ENCODE results near the gene NCEH1.

DNA sequence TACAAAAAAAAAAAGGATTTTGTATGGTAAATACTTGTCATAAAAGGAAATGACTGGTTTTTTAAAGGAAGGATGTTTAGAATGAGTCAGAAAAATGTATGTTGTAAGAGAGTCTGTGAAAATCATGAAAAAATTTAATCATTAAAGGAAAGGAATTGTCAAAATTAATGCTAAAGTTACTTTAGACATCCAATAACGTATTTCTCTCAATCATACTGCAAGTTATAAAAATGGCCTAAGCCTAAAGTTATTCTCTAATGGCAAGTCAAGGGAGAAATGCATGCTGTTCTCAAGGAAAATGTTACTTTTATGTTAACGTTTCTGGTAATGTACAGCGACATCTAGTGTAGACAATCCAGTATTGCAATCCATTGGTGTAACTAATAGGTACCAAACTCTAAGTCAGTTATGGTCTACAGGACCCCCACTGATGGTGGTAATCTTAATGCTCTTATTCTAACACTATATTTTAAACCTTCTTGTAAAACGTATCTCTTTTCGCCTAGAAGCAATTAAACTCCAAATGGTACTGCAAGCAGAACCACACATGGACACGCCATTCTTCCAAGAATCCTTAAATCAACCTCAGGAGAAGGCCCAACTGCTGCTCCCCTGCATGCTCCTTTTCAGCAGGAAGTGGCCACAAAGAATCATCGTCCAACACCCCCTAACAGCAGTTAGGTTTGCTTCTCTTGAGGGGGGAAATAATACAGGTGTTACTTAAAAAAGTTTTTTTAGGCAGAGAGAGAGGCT is 35.2 kb downstream of the NCEH1 start:
- no peak for TF ChIP-seq EMX1 (CRISPR knock-in tag; IDR thresholded peaks at IDR 0.05)
- no peak for TF ChIP-seq ZBTB21 (CRISPR knock-in tag; IDR thresholded peaks at IDR 0.05; ENCODE audit: borderline replicate concordance)
- TF ChIP-seq, protein P1, sequence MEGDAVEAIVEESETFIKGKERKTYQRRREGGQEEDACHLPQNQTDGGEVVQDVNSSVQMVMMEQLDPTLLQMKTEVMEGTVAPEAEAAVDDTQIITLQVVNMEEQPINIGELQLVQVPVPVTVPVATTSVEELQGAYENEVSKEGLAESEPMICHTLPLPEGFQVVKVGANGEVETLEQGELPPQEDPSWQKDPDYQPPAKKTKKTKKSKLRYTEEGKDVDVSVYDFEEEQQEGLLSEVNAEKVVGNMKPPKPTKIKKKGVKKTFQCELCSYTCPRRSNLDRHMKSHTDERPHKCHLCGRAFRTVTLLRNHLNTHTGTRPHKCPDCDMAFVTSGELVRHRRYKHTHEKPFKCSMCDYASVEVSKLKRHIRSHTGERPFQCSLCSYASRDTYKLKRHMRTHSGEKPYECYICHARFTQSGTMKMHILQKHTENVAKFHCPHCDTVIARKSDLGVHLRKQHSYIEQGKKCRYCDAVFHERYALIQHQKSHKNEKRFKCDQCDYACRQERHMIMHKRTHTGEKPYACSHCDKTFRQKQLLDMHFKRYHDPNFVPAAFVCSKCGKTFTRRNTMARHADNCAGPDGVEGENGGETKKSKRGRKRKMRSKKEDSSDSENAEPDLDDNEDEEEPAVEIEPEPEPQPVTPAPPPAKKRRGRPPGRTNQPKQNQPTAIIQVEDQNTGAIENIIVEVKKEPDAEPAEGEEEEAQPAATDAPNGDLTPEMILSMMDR (IDR thresholded peaks at IDR 0.05) = peak; percentile 74
- TF ChIP-seq, protein P2, sequence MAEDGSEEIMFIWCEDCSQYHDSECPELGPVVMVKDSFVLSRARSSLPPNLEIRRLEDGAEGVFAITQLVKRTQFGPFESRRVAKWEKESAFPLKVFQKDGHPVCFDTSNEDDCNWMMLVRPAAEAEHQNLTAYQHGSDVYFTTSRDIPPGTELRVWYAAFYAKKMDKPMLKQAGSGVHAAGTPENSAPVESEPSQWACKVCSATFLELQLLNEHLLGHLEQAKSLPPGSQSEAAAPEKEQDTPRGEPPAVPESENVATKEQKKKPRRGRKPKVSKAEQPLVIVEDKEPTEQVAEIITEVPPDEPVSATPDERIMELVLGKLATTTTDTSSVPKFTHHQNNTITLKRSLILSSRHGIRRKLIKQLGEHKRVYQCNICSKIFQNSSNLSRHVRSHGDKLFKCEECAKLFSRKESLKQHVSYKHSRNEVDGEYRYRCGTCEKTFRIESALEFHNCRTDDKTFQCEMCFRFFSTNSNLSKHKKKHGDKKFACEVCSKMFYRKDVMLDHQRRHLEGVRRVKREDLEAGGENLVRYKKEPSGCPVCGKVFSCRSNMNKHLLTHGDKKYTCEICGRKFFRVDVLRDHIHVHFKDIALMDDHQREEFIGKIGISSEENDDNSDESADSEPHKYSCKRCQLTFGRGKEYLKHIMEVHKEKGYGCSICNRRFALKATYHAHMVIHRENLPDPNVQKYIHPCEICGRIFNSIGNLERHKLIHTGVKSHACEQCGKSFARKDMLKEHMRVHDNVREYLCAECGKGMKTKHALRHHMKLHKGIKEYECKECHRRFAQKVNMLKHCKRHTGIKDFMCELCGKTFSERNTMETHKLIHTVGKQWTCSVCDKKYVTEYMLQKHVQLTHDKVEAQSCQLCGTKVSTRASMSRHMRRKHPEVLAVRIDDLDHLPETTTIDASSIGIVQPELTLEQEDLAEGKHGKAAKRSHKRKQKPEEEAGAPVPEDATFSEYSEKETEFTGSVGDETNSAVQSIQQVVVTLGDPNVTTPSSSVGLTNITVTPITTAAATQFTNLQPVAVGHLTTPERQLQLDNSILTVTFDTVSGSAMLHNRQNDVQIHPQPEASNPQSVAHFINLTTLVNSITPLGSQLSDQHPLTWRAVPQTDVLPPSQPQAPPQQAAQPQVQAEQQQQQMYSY (CRISPR knock-in tag; IDR thresholded peaks at IDR 0.05) = no peak
- TF ChIP-seq, protein P3, sequence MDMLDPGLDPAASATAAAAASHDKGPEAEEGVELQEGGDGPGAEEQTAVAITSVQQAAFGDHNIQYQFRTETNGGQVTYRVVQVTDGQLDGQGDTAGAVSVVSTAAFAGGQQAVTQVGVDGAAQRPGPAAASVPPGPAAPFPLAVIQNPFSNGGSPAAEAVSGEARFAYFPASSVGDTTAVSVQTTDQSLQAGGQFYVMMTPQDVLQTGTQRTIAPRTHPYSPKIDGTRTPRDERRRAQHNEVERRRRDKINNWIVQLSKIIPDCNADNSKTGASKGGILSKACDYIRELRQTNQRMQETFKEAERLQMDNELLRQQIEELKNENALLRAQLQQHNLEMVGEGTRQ (CRISPR knock-in tag; IDR thresholded peaks at IDR 0.05) = no peak
- TF ChIP-seq JUN (CRISPR knock-in tag; IDR thresholded peaks at IDR 0.05) = no peak
- TF ChIP-seq, protein P4, sequence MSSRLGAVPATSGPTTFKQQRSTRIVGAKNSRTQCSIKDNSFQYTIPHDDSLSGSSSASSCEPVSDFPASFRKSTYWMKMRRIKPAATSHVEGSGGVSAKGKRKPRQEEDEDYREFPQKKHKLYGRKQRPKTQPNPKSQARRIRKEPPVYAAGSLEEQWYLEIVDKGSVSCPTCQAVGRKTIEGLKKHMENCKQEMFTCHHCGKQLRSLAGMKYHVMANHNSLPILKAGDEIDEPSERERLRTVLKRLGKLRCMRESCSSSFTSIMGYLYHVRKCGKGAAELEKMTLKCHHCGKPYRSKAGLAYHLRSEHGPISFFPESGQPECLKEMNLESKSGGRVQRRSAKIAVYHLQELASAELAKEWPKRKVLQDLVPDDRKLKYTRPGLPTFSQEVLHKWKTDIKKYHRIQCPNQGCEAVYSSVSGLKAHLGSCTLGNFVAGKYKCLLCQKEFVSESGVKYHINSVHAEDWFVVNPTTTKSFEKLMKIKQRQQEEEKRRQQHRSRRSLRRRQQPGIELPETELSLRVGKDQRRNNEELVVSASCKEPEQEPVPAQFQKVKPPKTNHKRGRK (CRISPR knock-in tag; IDR thresholded peaks at IDR 0.05; ENCODE audit: borderline replicate concordance) = no peak
- no peak for TF ChIP-seq NFE2L1 (CRISPR knock-in tag; IDR thresholded peaks at IDR 0.05)
